Mesendoderm (in vitro differentiated cells): Measurements from ENCODE around the gene RHBDL3.

Source experiments
- DNase-seq: peaks from one replicate; pipeline ENCODE4 v3.0.0; 2013
- H2AK5ac ChIP-seq: 2 replicates; pipeline ENCODE4 v1.6.1; 2013; ENCODE audit warnings: low read length, inconsistent platforms
- H2BK120ac ChIP-seq: 2 replicates; pipeline ENCODE4 v1.6.1; 2013; ENCODE audit warnings: low read depth, mild to moderate bottlenecking, low read length, moderate library complexity, mixed read lengths
- H2BK15ac ChIP-seq: replicated peaks from 2 replicates; pipeline ENCODE4 v1.6.1; 2013; ENCODE audit warnings: low read depth, mild to moderate bottlenecking, moderate library complexity
- H2BK5ac ChIP-seq: 2 replicates; pipeline ENCODE4 v1.6.1; 2013; ENCODE audit warnings: low read length, inconsistent platforms
- H3K18ac ChIP-seq: 2 replicates; pipeline ENCODE4 v1.6.1; 2013; ENCODE audit warnings: mild to moderate bottlenecking, low read length, mixed read lengths
- H3K23ac ChIP-seq: one replicate; pipeline ENCODE4 v1.6.1; 2013; ENCODE audit warnings: low read length
- H3K27ac ChIP-seq: 2 replicates; pipeline ENCODE4 v1.5.1; 2013; ENCODE audit warnings: low read depth, mild to moderate bottlenecking, inconsistent platforms, low read length, moderate library complexity
- H3K27me3 ChIP-seq: 2 replicates; pipeline ENCODE4 v1.6.1; 2013; ENCODE audit warnings: low read length, control low read depth, mild to moderate bottlenecking, inconsistent platforms; ENCODE audit not compliant: insufficient read depth, poor library complexity
- H3K36me3 ChIP-seq: 2 replicates; pipeline ENCODE4 v1.6.1; 2013; ENCODE audit warnings: low read length, inconsistent platforms; ENCODE audit not compliant: control insufficient read depth, insufficient read depth
- H3K4ac ChIP-seq: one replicate; pipeline ENCODE4 v1.6.1; 2013; ENCODE audit warnings: low read depth, mild to moderate bottlenecking, low read length, moderate library complexity
- H3K4me1 ChIP-seq: 2 replicates; pipeline ENCODE4 v1.6.1; 2013; ENCODE audit warnings: low read depth, low read length, inconsistent platforms; ENCODE audit not compliant: control insufficient read depth
- H3K4me2 ChIP-seq: 2 replicates; pipeline ENCODE4 v1.6.1; 2013; ENCODE audit warnings: low read length
- H3K4me3 ChIP-seq: 2 replicates; pipeline ENCODE4 v1.5.1; 2013; ENCODE audit warnings: mild to moderate bottlenecking, low read length
- H3K56ac ChIP-seq: one replicate; pipeline ENCODE4 v1.6.1; 2013; ENCODE audit warnings: low read length
- H3K79me1 ChIP-seq: 2 replicates; pipeline ENCODE4 v1.6.1; 2013; ENCODE audit warnings: low read length, inconsistent platforms
- H3K79me2 ChIP-seq: 2 replicates; pipeline ENCODE4 v1.6.1; 2013; ENCODE audit warnings: mild to moderate bottlenecking, low read length; ENCODE audit not compliant: control insufficient read depth, insufficient read depth
- H3K9ac ChIP-seq: 2 replicates; pipeline ENCODE4 v1.6.1; 2013; ENCODE audit warnings: low read length, inconsistent platforms
- H4K5ac ChIP-seq: one replicate; pipeline ENCODE4 v1.6.1; 2013; ENCODE audit warnings: low read length
- H4K8ac ChIP-seq: one replicate; pipeline ENCODE4 v1.6.1; 2013; ENCODE audit warnings: low read depth, mild to moderate bottlenecking, control low read depth, low read length, moderate library complexity
- WGBS: extraction: QIAGEN DNeasy Blood & Tissue Kit; methylation state at CpG from one replicate; pipeline ENCODE4 v1.1.7; 2013; ENCODE audit warnings: low lambda C conversion rate, missing lambda C conversion rate; ENCODE audit not compliant: insufficient coverage; ENCODE audit errors: extremely low coverage; 5-methylcytosine and 5-hydroxymethylcytosine counted together

Gene RHBDL3

GRCh38 chr17:32278815-32279214, 13.2 kb downstream of the RHBDL3 start:
- Histone ChIP-seq H3K56ac (no peak overlapping the region), H3K27ac (no peak overlapping the region), H2BK5ac (no peak overlapping the region), H3K18ac (no peak overlapping the region), H3K79me1 (no peaks in the 10 kb centered on the region), H2BK120ac (no peak overlapping the region), H3K4ac (no peak overlapping the region), H3K4me3 (no peak overlapping the region), H4K5ac (no peak overlapping the region), H3K9ac (no peak overlapping the region), H3K36me3 (no peaks in the 10 kb centered on the region), H4K8ac (no peak overlapping the region), H2BK15ac (no peak overlapping the region), H3K4me2 (no peak overlapping the region), H2AK5ac (no peak overlapping the region), H3K79me2 (no peaks in the 10 kb centered on the region), H3K4me1 (peaks cover 9% of the 10 kb centered on the region), H3K23ac (peak overlapping the region; percentile 80), H3K27me3 (no peaks in the 10 kb centered on the region)
- DNase-seq = no peak
- no CpG with 5 or more reads among the region's 2 CpGs for WGBS

GRCh38 chr17:32279891-32280716, 14.5 kb downstream of the RHBDL3 start:
- no CpG with 5 or more reads among the region's 21 CpGs for WGBS
- Histone ChIP-seq H2BK15ac (no peak overlapping the region), H3K4me3 (no peak overlapping the region), H3K4me1 (peaks cover 9% of the 10 kb centered on the region), H3K27me3 (no peaks in the 10 kb centered on the region), H3K27ac (no peak overlapping the region), H3K18ac (no peak overlapping the region), H2BK120ac (no peak overlapping the region), H4K5ac (no peak overlapping the region), H3K79me1 (no peaks in the 10 kb centered on the region), H3K23ac (no peak overlapping the region), H3K79me2 (no peaks in the 10 kb centered on the region), H2BK5ac (no peak overlapping the region), H2AK5ac (no peak overlapping the region), H3K4me2 (peak overlapping the region; percentile 17), H3K36me3 (no peaks in the 10 kb centered on the region), H3K56ac (peak overlapping the region; percentile 73), H3K9ac (peak overlapping the region; percentile 0), H3K4ac (no peak overlapping the region), H4K8ac (no peak overlapping the region)
- DNase-seq = peak; percentile 65

- Histone ChIP-seq H3K36me3 (no peaks in the 10 kb centered on the region), H2AK5ac (no peak overlapping the region), H3K9ac (no peak overlapping the region), H3K27ac (no peak overlapping the region), H3K79me2 (no peaks in the 10 kb centered on the region), H3K4me1 (peaks cover 9% of the 10 kb centered on the region), H2BK15ac (no peak overlapping the region), H3K27me3 (no peaks in the 10 kb centered on the region), H3K79me1 (no peaks in the 10 kb centered on the region), H3K4me3 (no peak overlapping the region), H3K18ac (no peak overlapping the region), H3K4ac (no peak overlapping the region), H3K56ac (peak overlapping the region; percentile 9), H4K8ac (no peak overlapping the region), H2BK5ac (no peak overlapping the region), H4K5ac (no peak overlapping the region), H3K4me2 (no peak overlapping the region), H3K23ac (no peak overlapping the region), H2BK120ac (no peak overlapping the region)
- no peak for DNase-seq
- WGBS = no CpG with 5 or more reads among the region's 9 CpGs
Measured at GRCh38 chr17:32281011-32281451, 15.4 kb downstream of the RHBDL3 start.

- H3K9ac ChIP-seq = no peak overlapping the region
- H2BK120ac ChIP-seq = no peak overlapping the region
- no peak overlapping the region for H3K4ac ChIP-seq
- H3K36me3 ChIP-seq = no peaks in the 10 kb centered on the region
- H3K27me3 ChIP-seq = no peaks in the 10 kb centered on the region
- H2BK5ac ChIP-seq = no peak overlapping the region
- no peak overlapping the region for H3K27ac ChIP-seq
- H3K23ac ChIP-seq = no peak overlapping the region
- H2AK5ac ChIP-seq = no peak overlapping the region
- H2BK15ac ChIP-seq = no peak overlapping the region
- DNase-seq = no peak
- peaks cover 10% of the 10 kb centered on the region for H3K4me1 ChIP-seq
- H4K5ac ChIP-seq = no peak overlapping the region
- H4K8ac ChIP-seq = no peak overlapping the region
- no peaks in the 10 kb centered on the region for H3K79me1 ChIP-seq
- no peak overlapping the region for H3K56ac ChIP-seq
- H3K18ac ChIP-seq = no peak overlapping the region
- whole genome bisulfite sequencing = no CpG with 5 or more reads among the region's 20 CpGs
- H3K4me3 ChIP-seq = no peak overlapping the region
- H3K4me2 ChIP-seq = no peak overlapping the region
- H3K79me2 ChIP-seq = no peaks in the 10 kb centered on the region
Measured at GRCh38 chr17:32283745-32284201, 18.1 kb downstream of the RHBDL3 start.

GRCh38 chr17:32285306-32285705, 19.7 kb downstream of the RHBDL3 start:
- Histone ChIP-seq H3K23ac (no peak overlapping the region), H3K27me3 (no peaks in the 10 kb centered on the region), H3K79me2 (no peaks in the 10 kb centered on the region), H3K27ac (no peak overlapping the region), H3K56ac (no peak overlapping the region), H4K8ac (no peak overlapping the region), H3K18ac (no peak overlapping the region), H2BK15ac (no peak overlapping the region), H4K5ac (no peak overlapping the region), H3K79me1 (no peaks in the 10 kb centered on the region), H3K4me1 (peaks cover 12% of the 10 kb centered on the region), H3K4ac (no peak overlapping the region), H3K36me3 (no peaks in the 10 kb centered on the region), H2AK5ac (no peak overlapping the region), H2BK5ac (no peak overlapping the region), H3K4me3 (no peak overlapping the region), H2BK120ac (no peak overlapping the region), H3K9ac (no peak overlapping the region), H3K4me2 (no peak overlapping the region)
- WGBS = no CpG with 5 or more reads among the region's 8 CpGs
- no peak for DNase-seq
